HepG2 (cell line): ENCODE measurements around the gene POLR3F. TPM values are rescaled to one million over a fixed set of nuclear protein-coding genes. Genes with fewer than 3 reads are reported as not detected.
A peak's percentile ranks its signal among the peaks of the same experiment; 100 is the strongest.

Source experiments
- ADNP ChIP-seq: sonication (generic); formaldehyde crosslinking; IDR thresholded peaks from 2 replicates; pipeline ENCODE4 v1.4.0; 2020; ENCODE audit warnings: missing genetic modification reagents
- ATF5 ChIP-seq: sonication (generic); formaldehyde crosslinking; IDR thresholded peaks from 2 replicates; pipeline ENCODE4 v1.4.0; 2020; ENCODE audit warnings: mild to moderate bottlenecking, low read depth, missing genetic modification reagents
- BHLHE40 ChIP-seq: IDR thresholded peaks from 2 replicates; pipeline ENCODE4 v1.6.1; 2011; ENCODE audit warnings: low read length, improper control_type of control experiment
- ESRRA ChIP-seq: sonication (generic); formaldehyde crosslinking; IDR thresholded peaks from 2 replicates; pipeline ENCODE4 v1.5.1; 2020; ENCODE audit warnings: mild to moderate bottlenecking, low read depth, missing genetic modification reagents
- FOXK2 ChIP-seq: fragments of 450-650 bp; IDR thresholded peaks from 2 replicates; pipeline ENCODE4 v1.6.1; 2016
- NFATC3 ChIP-seq: sonication (generic); formaldehyde crosslinking; IDR thresholded peaks from 2 replicates; pipeline ENCODE4 v1.5.1; 2020; ENCODE audit warnings: mild to moderate bottlenecking, missing genetic modification reagents
- NFE2 ChIP-seq: sonication (generic); formaldehyde crosslinking; IDR thresholded peaks from 2 replicates; pipeline ENCODE4 v1.4.0; 2020; ENCODE audit warnings: missing genetic modification reagents
- NFYB ChIP-seq: sonication (generic); formaldehyde crosslinking; IDR thresholded peaks from 2 replicates; pipeline ENCODE4 v1.4.0; 2020; ENCODE audit warnings: missing genetic modification reagents
- POLR2AphosphoS5 ChIP-seq: IDR thresholded peaks from 2 replicates; pipeline ENCODE4 v1.6.1; 2012; ENCODE audit warnings: low read depth, low read length
- TCF12 ChIP-seq, 2 experiments: fragments of 450-650 bp in 1 of 2; sonication (generic) in 1 of 2; formaldehyde crosslinking in 1 of 2; IDR thresholded peaks; 2 replicates each; pipeline versions ENCODE4 v1.6.1 to v1.8.0; 2017 to 2022; ENCODE audit warnings: antibody characterized with exemption in 1 of 2, mild to moderate bottlenecking in 1 of 2, missing genetic modification reagents in 1 of 2, moderate library complexity in 1 of 2
- ZHX1 ChIP-seq: sonication (generic); formaldehyde crosslinking; IDR thresholded peaks from 2 replicates; pipeline ENCODE4 v1.8.1; 2022; ENCODE audit warnings: low read depth, mild to moderate bottlenecking, missing genetic modification reagents
- ZNF30 ChIP-seq: sonication (generic); formaldehyde crosslinking; IDR thresholded peaks from 2 replicates; pipeline ENCODE4 v1.5.0; 2020; ENCODE audit warnings: mild to moderate bottlenecking, missing genetic modification reagents
- ZNF383 ChIP-seq: sonication (generic); formaldehyde crosslinking; IDR thresholded peaks from 2 replicates; pipeline ENCODE4 v1.4.0; 2020; ENCODE audit warnings: missing genetic modification reagents, mild to moderate bottlenecking, borderline replicate concordance
- polyA plus RNA-seq, 8 experiments: library from polyadenylated mRNA; depleted of rRNA in 3 of 8; stranded (reverse) in 7 of 8; unstranded in 1 of 8; fragments of >200 nt; fragmentation: Illumina TruSeq in 4 of 8; extraction: Trizol in 4 of 8; gene quantifications; 2 replicates each; pipeline versions ENCODE4 v1.2.1 to v1.2.3, GENCODE V29; 2011 to 2016; ENCODE audit warnings: low read depth in 4 of 8, missing spikeins in 1 of 8, mixed read lengths in 1 of 8; ENCODE audit not compliant: insufficient read depth in 1 of 8
- total RNA-seq, 5 experiments: library from RNA; depleted of rRNA; stranded (reverse); fragments of >200 nt; fragmentation: Illumina TruSeq; extraction: Trizol; gene quantifications; 2 replicates each; pipeline ENCODE4 v1.2.3, GENCODE V29; 2016; ENCODE audit warnings: low read depth in 1 of 5
- TF ChIP-seq, protein P1 (sequence below): sonication (generic); formaldehyde crosslinking; IDR thresholded peaks from 2 replicates; pipeline ENCODE4 v1.8.1; 2023; ENCODE audit warnings: missing genetic modification reagents, mild to moderate bottlenecking, borderline replicate concordance
- TF ChIP-seq, protein P2 (sequence below): sonication (generic); formaldehyde crosslinking; IDR thresholded peaks from 2 replicates; pipeline ENCODE4 v1.4.0; 2020; ENCODE audit warnings: mild to moderate bottlenecking, missing genetic modification reagents
- TF ChIP-seq, protein P3 (sequence below): sonication (generic); formaldehyde crosslinking; IDR thresholded peaks from 2 replicates; pipeline ENCODE4 v1.9.0; 2021; ENCODE audit warnings: missing genetic modification reagents, mild to moderate bottlenecking, borderline replicate concordance
- TF ChIP-seq, protein P4 (sequence below): sonication (generic); formaldehyde crosslinking; IDR thresholded peaks from 2 replicates; pipeline ENCODE4 v1.9.0; 2021; ENCODE audit warnings: missing genetic modification reagents, borderline replicate concordance

The POLR3F gene
- total and polyA plus RNA-seq, 2 of the 13 experiments (the other 11 are each of a cell fraction or from before 2014, with no cell fraction given) = 11.7 to 25.5 TPM

GRCh38 chr20:18496740-18497592 lies 29.8 kb downstream of the POLR3F start, which contains the start of gene RBBP9 (continued):
- TF ChIP-seq ZHX1 (CRISPR knock-in tag) (peak; percentile 85), FOXK2 (no peak), ZNF383 (CRISPR knock-in tag) (peak; percentile 75; the same call in 1 of the 2 replicates), BHLHE40 (no peak), ZNF30 (CRISPR knock-in tag) (no peak), TCF12 (IDR thresholded peaks at IDR 0.05) (no peak), TCF12 (CRISPR knock-in tag; IDR thresholded peaks at IDR 0.05) (peak; percentile 84; the same call in 1 of the 2 replicates), POLR2AphosphoS5 (peak; percentile 99), NFE2 (CRISPR knock-in tag) (no peak), ATF5 (CRISPR knock-in tag) (0 out of 2 replicates have a peak, but pooled peaks have one; percentile 73), NFYB (CRISPR knock-in tag) (peak; percentile 47; the same call in 1 of the 2 replicates), ESRRA (0 out of 2 replicates have a peak, but pooled peaks have one; percentile 61), ADNP (CRISPR knock-in tag) (no peak), NFATC3 (no peak; the same call in 1 of the 2 replicates)
- TF ChIP-seq, protein P1, sequence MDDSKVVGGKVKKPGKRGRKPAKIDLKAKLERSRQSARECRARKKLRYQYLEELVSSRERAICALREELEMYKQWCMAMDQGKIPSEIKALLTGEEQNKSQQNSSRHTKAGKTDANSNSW (CRISPR knock-in tag) = 0 out of 2 replicates have a peak, but pooled peaks have one; percentile 76
- TF ChIP-seq, protein P2, sequence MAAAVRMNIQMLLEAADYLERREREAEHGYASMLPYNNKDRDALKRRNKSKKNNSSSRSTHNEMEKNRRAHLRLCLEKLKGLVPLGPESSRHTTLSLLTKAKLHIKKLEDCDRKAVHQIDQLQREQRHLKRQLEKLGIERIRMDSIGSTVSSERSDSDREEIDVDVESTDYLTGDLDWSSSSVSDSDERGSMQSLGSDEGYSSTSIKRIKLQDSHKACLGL (CRISPR knock-in tag) = peak; percentile 90
- TF ChIP-seq, protein P3, sequence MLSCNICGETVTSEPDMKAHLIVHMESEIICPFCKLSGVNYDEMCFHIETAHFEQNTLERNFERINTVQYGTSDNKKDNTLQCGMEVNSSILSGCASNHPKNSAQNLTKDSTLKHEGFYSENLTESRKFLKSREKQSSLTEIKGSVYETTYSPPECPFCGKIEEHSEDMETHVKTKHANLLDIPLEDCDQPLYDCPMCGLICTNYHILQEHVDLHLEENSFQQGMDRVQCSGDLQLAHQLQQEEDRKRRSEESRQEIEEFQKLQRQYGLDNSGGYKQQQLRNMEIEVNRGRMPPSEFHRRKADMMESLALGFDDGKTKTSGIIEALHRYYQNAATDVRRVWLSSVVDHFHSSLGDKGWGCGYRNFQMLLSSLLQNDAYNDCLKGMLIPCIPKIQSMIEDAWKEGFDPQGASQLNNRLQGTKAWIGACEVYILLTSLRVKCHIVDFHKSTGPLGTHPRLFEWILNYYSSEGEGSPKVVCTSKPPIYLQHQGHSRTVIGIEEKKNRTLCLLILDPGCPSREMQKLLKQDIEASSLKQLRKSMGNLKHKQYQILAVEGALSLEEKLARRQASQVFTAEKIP (CRISPR knock-in tag) = no peak
- TF ChIP-seq, protein P4, sequence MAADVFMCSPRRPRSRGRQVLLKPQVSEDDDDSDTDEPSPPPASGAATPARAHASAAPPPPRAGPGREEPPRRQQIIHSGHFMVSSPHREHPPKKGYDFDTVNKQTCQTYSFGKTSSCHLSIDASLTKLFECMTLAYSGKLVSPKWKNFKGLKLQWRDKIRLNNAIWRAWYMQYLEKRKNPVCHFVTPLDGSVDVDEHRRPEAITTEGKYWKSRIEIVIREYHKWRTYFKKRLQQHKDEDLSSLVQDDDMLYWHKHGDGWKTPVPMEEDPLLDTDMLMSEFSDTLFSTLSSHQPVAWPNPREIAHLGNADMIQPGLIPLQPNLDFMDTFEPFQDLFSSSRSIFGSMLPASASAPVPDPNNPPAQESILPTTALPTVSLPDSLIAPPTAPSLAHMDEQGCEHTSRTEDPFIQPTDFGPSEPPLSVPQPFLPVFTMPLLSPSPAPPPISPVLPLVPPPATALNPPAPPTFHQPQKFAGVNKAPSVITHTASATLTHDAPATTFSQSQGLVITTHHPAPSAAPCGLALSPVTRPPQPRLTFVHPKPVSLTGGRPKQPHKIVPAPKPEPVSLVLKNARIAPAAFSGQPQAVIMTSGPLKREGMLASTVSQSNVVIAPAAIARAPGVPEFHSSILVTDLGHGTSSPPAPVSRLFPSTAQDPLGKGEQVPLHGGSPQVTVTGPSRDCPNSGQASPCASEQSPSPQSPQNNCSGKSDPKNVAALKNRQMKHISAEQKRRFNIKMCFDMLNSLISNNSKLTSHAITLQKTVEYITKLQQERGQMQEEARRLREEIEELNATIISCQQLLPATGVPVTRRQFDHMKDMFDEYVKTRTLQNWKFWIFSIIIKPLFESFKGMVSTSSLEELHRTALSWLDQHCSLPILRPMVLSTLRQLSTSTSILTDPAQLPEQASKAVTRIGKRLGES = no peak
